Activated T-helper 9 cell treated with anti-CD3 and anti-CD28 coated beads, Interleukin-2, amount 50 U/mL, for 16 hours (primary cell): ENCODE data around the gene LRP2.
A peak's percentile ranks its signal among the peaks of the same experiment; 100 is the strongest.

ENCODE experiments used
- DNase-seq: peaks from one replicate; pipeline ENCODE4 v3.0.0-alpha.2; 2020; ENCODE audit warnings: low read depth

Gene LRP2

GRCh38 chr2:169118060-169118459, 244.3 kb downstream of the LRP2 start:
- no peak for DNase-seq

DNA sequence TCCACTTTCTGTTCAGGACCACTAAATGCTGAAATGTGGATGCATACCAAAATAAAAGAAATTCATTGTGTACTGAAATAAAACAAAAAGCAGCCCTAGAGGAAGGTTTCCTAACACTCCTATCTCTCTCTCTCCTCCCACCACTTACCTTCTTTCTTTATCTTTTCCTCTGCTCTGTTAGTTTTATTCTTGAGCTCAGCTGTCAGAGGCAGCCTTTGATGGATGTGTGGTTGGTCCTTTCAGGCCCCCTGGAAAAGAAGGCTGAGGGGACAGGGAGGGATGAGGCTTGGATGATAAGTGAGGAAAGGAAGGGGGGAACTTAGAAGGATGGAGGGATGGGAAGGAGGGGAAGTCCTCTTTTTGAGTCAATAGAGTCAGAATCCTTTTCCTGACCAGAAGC, 245.3 kb downstream of the LRP2 start:
- DNase-seq = no peak

DNA sequence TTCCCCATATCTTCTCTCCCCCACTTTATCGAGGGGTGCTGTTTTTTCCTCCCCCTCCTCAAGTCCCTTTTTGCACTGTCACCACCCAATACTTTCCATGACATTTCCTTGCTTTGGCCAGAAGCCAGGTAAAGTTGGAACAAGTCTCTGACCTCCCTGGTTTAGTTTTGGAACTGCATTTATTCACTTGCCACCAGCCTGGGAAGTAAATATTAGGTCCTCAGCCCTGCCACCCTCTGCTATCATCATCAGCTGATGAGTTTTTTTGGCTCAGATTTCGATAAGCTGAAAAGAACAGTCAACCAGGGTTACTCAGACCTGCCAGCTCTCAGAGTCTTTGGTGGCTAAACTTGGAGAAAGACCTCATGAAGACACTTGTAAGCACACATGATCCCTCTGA, 246.0 kb downstream of the LRP2 start:
- DNase-seq = no peak

GRCh38 chr2:169114056-169114455, 248.3 kb downstream of the LRP2 start:
- no peak for DNase-seq

DNA sequence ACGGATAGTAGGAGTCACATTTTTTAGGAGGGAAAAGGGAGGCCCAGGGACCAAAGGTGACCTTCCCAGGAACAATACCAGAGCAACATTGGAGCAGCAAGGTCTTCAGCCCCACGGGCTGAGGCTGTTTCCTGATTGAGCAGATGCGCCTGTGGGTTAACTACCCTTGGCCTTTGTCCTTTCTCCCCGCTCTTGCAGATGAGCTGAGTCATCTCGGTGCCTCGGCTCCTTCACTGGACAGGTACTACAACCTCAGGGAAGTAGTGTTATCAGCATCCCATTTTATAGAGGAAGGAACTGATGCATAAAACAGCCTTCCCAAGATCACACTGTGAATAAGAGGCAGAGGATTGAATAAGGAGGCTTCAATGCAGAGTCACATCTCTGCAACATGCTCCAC, 249.5 kb downstream of the LRP2 start:
- no peak for DNase-seq

DNA sequence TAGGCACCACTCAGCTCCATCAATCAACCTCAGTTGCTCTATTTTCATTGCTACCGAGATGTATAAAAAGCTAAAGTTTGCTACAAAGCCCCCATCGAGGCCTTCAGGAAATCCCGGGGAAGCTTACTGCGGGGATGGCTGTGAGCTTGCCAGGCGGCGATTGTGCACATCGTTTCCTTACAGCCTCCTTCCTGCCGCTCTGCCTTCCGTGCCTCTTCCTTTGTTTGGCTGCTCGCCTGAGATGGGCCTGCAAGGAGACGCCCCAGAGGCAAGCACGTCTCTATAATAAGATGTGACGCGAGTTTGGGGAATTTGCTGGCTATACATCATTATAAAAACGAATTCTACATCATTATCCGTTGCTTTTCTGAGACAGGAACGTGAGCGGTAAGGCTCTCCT, 251.4 kb downstream of the LRP2 start:
- DNase-seq = no peak

DNA sequence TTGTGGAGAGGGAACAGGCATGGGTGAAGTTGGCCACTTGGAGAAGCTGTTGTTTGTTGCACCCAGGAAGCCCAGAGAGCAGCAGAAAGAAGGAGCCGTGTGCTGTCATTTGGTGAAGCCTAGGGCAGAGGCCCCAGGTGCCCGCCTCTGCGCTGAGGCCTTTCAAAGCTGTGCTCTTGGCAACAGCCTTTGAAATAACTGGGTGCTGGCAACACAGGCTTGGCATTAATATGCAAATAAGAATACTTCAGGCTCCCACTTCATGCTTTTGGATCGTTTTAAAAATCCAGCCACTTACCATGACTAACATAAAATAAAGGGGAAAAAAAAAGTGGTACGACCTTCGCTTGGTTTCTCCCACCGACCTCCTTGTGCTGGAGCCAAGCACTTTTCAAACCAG, 251.9 kb downstream of the LRP2 start:
- DNase-seq = no peak

DNA sequence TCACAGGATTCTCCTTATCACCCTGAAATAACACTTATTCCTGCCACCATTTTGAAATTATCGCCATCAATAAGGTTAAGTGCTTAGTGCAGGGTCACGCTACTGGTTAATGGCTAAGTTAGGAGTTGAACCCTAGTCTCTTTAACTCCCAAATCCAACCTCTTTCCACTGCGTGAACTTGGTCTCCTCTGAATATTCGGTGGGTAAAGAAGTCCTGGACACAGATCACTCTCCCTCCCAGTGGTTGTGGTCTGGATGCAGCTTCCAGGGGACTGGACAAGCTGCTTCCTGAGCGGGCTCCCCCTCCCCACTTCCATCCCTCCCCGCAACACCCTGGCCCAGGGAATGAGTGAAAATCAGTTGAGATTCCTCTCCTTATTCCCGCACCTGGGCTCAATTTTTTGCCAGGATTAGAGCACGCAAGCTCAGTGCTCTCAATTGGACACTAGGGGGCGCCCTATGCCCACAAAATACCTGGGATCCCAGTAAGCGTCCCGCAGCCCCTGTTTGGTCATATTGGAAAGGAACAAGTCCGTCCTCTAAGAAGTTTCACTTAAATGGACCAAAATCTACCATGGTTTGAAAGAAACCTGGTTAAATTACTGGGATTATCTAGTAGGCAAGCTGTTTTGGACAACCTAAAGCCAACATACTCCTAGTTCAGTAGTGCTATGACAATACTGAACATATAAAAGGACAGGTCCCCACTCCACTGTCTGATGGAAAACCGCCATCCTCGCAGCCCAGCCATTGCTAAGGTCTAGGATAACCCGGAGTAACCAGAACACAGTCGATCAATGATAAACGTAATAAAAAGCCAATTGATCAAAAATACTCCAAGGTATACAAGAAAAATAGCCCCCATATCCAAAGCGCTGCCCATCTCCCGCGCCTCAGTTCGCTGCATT, 252.6 kb downstream of the LRP2 start:
- DNase-seq = peak; percentile 62

DNA sequence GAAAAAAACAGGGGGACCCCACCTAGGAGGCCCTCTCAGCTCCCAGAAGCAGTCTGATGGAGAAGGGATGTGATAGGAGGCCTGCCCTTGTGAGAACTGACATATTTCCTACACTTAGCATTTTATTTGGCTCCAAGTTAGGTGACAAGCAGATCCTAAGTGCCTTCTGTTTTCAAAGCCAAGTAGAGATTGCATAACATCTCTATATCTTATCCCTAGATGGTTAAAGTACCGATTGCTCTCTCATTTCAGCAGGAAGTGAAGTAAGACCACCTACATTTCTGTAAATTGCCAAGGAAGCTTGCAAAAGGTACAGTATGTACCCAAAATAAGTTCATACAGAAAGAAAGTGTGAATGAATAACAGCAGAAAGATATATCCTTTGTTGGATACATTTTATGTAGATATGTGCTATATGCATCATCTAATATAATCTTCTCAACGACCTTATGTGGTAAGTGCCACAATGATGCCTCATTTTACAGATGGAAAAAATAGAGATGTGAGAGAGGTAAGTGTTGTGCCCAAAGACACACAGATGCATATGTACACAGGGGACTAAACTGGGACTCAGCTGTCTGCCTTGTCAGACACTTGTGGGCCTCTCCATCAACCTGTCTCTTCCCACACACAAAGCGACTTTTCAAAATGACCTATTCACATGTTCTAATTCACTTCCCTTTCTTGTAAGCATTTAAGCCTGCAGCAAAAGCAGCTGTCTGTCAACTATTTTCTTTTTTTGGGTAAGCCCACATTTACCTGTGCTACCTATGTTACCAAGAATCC, 254.0 kb downstream of the LRP2 start:
- no peak for DNase-seq

GRCh38 chr2:169107645-169108044, 254.7 kb downstream of the LRP2 start:
- DNase-seq = no peak

DNA sequence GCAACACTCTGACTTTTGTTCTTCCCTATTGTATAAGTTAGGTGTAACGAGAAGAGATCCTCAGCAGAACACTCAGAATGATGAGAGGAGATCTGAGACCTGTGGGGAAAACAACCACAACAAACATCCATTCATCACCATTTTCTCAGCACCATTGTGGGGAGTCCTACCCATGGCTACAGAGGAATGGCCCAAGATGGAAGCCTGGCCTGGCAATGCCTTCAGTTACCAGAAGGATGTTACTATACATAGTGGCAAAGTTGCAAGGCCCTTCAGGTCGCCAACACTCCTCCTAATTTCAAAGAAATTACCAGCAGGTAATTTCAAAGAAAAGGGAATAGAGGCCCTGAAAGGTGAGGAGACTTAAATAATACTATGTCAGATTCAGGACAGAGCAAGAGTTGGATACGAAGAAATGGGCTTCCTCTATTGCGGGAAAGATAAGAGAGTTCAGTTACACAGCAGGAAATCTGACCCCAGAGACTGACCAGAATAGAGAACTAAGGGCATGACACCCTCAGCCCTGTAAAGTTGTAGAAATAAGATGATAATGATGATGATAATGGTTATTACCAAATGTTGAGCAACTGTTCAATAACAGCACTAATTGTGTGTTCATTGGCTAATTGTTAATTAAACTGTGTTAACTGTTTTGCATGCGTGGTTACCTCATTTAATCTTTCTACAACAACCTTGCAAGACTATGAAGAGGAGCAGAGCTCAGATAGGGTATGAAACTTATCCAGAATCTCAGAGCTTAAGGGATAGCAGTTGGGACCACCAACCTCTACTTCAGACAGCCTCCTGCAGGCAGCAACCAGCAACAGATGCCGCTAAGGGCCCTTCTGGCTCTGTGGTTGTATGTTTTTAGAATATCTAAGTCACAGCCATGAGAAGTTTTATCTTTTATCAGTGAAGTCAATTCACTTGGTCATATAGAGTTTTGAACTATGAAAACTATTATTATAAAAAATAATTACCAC, 255.5 kb downstream of the LRP2 start:
- DNase-seq = no peak

DNA sequence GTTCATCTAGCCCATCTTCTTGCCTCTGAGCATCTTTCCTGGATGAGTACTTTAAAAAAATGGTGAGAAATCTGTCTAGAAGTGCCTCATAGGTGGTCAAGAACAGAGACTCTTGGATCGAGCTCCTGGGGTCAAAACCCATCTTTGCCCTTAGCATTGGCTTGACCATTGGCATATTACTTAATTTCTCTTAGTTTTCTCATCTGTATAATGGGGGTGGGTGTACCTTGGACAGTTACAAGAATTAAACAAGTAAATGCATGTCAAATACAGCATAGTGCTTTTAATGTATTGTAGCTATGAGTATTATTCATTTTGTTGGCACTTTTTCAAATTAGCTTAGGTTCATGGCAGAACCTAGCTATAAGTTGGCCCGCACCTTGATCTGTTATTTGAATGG, 256.2 kb downstream of the LRP2 start:
- DNase-seq = no peak

DNA sequence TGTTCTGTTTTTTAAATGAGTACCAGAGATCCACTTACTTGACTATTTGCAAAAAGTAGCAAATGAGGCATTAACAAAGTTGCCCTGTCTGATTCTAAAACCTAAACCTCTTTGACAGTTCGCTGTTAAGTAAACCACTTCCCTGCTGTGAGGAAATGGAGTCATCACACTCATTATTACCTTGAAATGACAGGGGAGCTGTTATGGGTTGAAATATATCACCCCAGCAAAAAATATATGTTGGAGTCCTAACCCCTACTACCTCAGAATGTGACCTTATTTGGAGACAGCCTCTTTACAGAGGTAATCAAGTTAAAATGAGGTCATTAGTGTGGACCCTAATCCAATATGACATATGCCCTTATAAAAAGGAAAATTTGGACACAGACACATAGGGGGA, 256.9 kb downstream of the LRP2 start:
- DNase-seq = no peak

- no peak for DNase-seq
Measured at GRCh38 chr2:169104848-169105247, 257.5 kb downstream of the LRP2 start.

GRCh38 chr2:169095621-169096105, 266.7 kb downstream of the LRP2 start:
- DNase-seq = no peak

GRCh38 chr2:169094676-169095075, 267.7 kb downstream of the LRP2 start:
- no peak for DNase-seq

DNA sequence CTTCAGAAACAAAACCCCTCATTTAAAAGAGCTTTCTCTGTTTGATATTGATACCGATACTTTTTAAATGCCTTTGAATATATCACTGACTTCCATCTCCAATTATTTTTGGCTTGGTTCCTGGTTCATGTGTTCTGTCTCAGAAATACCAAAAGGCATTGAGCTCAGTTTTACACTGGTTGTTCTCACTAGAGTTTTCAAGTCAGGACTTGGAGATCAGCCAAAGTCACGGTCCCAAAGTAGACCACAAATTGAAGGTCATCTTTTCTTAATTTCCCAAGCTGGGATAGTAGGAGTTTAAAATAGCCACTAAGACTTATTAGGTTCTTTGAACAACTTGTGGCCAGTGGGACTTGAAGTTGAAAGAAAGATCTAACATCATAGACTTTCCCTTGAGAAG, 268.8 kb downstream of the LRP2 start:
- no peak for DNase-seq

- no peak for DNase-seq
Measured at GRCh38 chr2:169091761-169092519, 270.4 kb downstream of the LRP2 start.

GRCh38 chr2:169091256-169091655, 271.1 kb downstream of the LRP2 start:
- no peak for DNase-seq

GRCh38 chr2:169090133-169090820, 272.1 kb downstream of the LRP2 start:
- DNase-seq = no peak

DNA sequence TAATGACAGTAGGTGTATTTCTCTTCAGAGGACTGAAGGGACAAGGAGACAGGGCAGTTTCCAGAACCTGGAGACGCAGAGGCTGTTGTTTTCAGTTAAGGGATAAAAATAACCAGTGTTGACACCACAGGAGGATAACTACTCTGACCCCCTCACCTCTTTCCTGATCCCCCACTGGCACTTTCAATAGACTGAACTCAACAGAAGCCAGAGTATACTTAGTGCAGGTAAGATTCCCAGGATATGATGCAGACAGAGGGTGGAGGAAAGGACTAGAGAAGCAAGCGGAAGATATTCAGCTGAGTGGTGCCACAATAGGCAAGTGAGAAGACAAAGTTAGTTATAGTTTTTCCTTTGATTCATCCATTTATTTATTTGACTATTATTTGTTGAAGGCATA, 273.2 kb downstream of the LRP2 start:
- no peak for DNase-seq
